Superior temporal gyrus (tissue), 1 donor: Measurements from ENCODE around the gene UGGT1.

Source experiments
- DNase-seq: peaks from one replicate; pipeline ENCODE4 v3.0.0-alpha.2; 2016; ENCODE audit errors: extremely low spot score

The UGGT1 gene

DNA sequence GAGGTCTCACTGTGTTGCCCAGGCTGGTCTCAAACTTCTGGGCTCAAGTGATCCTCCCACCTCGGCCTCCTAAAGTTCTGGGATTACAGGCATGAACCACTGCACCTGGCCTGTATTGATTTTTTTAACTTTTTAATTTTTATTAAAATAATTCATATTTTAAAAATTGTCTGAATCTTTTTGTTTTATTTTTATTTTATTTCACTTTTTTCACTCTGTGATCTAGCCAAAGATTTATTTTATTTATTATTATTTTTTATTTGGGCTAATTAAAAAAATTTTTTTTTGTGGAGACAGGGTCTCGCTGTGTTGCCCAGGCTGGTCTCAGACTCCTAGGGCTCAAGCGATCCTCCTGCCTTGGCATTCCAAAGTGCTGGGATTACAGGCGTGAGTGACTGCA, 14.1 kb downstream of the UGGT1 start:
- no peak for DNase-seq

DNA sequence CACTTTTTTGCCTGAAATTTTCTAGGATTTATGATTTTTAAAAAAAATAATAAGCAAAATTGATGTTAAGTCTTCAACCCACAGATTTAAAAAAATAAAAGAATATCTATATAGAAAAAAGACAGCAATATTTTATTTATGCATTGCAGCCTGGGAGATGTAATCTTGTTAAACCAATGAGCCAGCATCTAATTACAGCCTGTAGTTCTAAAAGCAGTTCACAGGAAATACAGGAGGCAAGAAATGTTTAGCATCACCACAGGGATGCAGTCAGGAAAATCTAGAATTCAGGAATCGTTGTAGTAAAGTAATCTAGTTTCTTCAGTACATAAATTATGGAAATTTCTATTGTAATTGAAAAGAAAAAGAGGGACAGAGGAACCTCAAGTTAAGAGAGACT, 17.2 kb downstream of the UGGT1 start:
- DNase-seq = no peak

DNA sequence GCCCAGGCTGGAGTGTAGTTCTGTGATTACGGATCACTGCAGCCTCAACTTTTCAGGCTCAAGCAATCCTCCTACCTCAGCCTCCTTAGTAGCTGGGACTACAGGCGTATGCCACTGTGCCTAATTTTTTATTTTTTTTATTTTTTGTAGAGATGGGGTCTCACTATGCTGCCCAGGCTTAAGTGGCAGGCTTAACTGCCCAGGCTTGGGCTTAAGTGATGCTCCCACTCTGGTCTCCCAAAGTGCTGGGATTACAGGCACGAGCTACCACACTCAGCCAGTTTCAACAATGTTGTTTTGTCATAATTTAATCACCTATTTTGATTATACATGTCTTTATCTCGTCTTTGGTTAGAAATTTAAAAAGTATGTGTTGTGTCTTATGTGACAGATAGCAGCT, 18.2 kb downstream of the UGGT1 start:
- DNase-seq = no peak

DNA sequence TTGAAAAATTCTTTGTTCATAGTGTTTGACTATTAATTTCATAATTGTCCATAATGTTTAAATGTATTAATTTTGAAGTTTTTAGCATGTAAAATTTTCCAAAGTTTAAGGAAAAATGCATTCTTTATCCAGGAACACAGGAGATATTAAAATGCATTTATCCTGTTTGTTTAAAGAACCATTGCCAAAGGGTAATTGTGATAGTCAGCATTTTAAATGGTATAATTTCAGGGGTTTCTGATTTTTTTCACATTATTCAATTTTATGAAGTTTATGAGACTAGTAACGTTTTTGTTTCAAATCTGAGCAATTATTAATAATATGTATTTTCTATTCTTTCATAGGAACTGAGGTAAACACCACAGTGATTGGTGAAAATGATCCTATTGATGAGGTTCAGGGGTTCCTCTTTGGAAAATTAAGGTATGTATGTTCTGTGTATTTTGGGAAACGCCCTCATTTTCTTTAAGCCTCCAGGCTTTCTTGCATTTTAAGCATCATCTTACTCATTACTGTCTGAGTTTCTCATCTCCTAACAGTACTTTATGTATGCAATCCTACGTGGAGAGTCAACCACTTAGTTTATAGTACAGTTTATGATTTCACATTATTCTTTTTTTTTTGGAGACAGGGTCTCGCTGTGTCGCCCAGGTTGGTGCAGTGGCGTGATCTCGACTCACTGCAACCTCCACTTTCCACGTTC, 25.1 kb downstream of the UGGT1 start:
- DNase-seq = no peak

DNA sequence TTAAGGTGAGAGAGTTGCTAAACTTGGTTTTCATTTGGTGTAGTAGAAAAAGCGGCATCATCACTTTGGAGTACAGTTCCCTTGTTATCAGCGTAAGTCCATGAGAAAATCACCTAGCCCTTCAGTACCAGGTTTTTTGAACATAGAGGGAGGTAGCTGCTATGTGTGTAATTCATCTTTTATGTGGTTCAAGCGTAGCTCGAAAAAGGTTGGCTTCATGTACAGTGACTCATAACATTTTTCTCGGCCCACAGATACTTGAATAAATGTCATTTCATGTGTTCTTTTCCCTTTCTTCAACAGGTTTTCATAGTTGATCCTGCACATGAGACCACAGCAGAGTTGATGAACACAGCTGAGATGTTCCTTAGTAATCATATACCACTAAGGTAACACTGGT, 43.6 kb downstream of the UGGT1 start:
- DNase-seq = no peak

DNA sequence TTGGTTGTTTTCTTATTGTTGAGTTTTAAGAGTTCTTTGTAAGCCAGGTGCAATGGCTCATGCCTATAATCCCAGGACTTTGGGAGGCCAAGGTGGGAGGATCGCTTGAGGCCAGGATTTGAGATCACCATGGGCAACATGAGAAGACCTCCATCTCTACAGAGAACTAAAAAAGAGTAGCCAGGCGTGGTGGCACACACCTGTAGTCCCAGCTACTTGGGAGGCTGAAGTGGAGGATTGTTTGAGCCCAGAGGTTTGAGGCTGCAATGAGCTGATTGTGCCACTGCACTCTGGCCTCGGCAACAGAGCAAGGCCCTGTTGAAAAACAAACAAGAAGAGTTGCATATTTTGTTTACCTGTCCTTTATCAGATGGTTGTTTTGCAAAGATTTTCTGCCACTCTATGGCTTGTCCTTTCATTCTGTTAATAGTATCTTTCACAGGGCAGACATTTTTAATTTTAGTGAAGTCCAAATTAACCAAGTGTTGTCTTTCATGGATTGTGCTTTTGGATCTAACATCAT, 46.2 kb downstream of the UGGT1 start:
- DNase-seq = no peak

DNA sequence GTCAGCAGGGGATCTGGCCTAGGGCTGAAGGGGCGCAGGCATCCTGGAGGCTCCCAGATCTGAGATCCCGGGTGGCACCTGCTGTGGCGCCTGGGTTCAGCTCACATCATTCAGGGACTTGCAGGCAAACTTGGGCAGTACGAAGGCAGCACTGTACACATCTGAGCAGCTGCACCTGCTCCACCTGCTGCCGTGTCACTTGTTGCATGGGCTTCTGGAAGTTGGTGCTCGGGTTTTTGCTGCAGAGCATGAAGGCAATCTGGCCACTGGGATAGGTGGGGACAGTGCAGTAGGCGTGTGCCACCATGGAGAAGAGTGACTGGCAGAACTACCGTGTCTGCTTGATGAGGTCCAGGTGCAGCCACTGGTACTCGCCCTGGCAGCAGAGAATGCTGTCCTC, 48.6 kb downstream of the UGGT1 start:
- DNase-seq = no peak

DNA sequence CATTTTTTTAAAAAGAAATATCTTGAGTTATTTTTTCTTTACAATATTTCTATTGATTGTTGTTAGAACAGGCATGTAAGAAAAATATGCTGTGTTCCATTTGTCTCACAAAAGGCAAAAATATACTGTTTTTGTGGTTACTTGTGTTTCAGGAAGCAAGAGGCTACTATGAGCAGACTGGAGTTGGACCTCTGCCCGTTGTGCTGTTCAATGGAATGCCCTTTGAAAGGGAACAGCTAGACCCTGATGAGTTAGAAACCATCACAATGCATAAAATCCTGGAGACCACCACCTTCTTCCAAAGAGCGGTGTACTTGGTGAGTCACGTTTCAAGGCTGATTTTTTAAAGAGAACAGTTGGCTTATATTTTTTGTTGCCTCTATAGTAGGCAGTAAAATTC, 54.7 kb downstream of the UGGT1 start:
- no peak for DNase-seq

DNA sequence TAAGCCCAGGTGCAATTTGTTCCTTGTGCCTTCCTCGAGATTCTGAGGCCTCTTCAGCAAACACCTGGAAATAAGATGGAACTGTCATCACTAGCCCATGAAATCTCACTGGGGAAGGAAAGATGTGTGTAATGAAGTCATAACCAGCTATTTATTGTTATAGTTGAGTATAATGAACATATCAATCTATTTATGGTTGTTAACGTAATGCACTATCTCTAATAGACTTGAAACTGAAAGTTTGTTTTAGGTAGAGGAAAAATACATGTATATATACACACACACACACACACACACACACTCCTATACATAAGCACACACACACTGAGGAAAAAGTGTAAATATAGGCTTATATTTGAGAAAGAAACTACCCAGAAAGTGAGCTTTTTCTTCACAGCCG, 62.8 kb downstream of the UGGT1 start:
- no peak for DNase-seq

DNA sequence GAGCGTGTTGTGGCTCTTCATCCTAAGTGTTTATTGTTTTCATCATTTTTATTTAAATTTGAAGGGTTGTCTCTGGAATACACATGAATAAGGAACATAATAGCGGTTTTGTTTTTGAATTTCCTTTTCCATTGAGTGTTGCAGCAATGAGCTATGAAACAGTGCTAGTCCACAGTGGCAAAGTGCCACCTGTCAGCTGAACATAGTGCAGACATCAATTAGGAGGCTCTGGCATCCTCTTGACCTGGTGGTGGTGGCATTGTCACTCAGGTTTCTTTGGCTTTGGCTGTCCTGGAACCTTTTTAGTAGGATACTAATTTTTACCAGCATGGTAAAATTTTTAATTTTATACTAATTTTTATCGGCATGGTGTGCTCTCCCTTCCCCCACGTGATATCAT, 63.2 kb downstream of the UGGT1 start:
- no peak for DNase-seq

DNA sequence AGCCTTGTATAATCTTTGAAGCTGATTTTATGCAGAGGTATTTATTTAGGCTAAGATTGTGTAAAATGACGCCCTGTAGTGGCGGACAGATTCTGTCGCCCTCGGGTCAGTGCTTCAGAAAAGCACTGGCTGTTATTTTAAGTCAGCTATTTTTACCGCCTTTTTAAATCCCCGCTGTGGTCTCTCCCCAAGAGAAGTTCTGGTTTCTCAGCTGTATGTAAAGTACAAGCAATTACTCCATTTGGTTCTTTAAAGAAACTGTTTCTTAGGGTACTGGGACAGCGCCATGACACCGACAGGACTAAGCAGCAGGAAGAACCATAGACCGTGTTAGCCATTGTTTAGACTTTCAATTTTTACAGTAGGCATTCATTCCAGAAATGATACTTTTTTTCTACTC, 65.0 kb downstream of the UGGT1 start:
- no peak for DNase-seq

DNA sequence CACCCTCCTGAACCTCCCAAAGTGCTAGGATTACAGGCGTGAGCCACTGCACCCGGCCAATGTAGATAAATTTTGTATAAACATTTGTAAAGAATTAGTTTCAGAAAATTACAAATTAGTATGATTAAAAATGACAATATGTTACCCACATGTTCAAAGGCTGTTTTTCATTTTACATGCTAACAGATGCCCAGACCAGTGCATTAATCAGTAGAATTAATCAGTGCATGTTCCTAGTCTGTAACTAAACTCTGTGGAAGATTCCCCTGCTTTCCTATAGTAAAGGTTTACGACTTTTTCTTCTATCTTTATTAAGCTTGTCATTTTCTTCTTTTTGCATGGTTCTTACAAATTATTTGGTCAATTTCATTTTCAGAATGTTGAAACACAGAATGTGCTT, 65.8 kb downstream of the UGGT1 start:
- no peak for DNase-seq

DNA sequence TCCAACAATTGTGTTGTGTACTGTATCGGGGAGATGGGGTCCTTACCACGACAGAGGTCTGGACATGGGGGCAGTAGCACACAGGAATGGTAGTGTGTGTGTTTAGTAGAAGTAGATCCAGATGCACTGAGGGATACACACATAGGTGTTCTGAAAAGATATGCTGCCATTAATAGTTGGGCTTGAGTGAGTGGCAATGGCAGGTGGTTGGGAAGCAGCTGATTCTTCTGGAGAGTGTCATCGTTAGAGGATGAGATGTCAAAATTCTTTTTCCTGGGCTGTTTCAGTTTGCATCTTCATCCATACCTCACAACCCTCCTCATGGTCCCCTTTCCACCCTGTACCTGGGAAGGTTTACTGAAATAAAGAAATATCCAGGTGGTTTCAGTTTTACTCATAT, 66.6 kb downstream of the UGGT1 start:
- DNase-seq = no peak

DNA sequence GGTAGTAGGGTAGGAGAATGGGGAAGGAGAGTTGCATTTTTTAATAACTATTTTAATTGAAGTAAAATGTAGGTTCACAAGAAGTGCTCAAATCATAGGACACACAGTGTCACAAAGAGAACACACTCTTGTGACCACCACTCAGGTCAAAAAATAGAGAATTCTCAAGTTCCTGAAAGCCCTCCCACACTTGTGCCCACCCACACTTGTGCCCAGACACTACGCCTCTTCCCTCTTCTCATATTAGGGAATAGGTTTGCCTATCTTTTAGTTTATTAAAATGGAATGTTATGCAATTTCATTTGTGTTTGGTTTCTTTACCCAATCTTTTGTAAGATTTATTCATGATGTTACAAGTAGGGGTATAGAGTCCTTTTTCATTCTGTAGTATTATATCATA, 67.2 kb downstream of the UGGT1 start:
- DNase-seq = no peak

DNA sequence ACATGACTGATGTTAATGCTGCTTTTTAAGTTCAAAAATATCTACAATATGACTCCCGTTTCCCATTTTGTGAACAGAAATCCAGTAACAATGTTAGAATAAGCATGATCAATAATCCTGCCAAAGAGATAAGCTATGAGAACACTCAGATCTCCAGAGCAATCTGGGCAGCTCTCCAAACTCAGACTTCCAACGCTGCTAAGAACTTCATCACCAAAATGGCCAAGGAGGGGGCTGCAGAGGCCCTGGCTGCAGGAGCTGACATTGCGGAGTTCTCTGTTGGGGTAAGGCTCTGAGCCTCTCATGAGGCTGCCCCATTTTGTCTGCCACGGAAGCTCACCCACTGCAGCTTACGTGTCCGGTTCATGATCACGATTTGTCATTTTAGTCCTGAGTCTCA, 68.4 kb downstream of the UGGT1 start:
- DNase-seq = no peak

DNA sequence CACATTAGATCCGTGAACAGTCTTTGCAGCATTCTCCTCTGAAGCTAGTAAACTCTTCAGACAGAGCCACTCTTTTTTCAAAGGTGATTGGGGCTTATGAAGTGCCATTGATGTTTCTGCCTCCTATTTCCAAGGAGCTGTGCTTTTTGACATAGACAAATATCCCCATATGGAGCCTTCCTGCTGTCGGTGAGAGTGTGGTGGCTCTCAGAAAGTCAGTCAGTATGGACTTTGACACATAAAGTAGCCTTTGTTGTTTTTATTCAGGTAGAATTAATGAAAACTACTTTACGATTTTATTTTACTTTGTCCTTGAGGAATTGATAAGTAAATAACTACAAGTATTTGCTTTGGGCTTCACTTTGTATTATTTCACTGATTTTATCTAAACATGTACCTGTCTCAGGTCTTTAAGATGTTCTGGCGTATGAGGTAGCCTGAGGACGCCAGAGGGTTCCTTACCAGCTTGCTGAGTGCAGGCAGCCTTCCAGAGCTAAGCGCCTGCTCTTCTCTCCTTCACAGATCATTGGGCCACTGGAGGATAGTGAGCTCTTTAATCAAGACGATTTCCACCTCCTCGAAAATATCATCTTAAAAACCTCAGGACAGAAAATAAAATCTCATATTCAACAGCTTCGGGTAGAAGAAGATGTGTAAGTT, 69.7 kb downstream of the UGGT1 start:
- no peak for DNase-seq

DNA sequence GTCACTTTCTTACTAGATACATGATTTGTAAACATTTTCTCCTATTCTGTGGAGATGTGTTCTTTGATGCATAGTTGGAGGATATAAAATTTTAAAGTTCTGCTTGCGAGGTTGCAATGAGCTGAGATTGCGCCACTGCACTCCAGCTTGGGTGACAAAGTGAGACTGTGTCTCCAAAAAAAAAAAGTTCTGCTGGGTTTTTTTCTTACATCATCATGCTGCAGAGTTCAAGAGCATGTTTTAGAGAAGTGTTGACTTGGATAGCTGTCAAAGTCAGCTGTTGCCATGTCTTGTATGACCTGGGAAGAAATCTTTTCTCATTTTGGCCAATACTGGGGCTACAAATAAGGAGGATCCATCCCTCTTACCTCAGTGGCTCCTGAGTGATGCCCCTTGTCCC, 71.3 kb downstream of the UGGT1 start:
- no peak for DNase-seq

DNA sequence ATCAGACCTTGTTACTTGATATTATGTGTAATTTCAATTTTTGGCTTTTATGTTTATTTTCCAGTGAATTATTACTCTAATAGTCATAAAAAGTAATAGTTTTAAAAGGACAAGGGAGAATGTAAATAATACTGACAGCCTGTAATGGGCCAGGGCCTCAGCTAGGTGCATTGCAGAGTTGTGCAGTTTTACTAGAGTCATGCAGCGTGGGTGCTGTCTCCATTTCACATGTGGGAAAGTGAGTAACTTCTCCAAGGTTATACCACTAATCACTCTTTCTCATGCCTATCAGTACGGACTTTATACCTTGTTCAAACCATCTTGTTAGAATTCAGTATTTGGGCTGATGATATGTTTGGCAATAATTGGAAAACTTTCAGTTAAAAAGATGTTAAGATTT, 73.3 kb downstream of the UGGT1 start:
- no peak for DNase-seq

DNA sequence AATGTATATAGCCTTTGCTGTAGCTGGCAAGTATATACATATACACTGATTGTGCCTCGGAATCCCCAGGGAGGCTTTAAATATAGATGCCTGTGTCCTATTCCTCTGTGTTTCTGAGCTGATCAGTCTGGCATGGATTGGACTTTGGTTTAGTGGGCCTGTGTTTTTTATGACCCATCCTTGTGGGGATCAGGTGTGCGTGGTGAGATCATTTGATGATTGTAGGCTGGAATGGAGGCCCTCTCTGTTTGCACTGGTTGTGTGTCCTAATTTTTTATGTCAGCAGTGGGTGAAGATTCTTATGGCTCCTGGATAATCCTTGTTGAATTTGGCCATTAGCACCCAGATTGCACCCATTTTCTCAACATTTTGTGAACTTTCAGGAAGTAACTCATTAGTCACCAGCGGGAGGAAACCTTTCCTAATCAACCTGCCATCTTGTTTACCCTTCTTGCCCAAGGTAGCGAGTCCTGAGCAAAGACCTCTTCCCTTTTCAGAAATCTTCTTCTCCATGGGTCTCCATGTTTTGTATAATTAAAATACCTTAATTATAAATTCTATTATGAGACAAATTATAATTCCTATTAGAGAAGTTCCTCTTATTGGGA, 75.8 kb downstream of the UGGT1 start:
- DNase-seq = no peak

DNA sequence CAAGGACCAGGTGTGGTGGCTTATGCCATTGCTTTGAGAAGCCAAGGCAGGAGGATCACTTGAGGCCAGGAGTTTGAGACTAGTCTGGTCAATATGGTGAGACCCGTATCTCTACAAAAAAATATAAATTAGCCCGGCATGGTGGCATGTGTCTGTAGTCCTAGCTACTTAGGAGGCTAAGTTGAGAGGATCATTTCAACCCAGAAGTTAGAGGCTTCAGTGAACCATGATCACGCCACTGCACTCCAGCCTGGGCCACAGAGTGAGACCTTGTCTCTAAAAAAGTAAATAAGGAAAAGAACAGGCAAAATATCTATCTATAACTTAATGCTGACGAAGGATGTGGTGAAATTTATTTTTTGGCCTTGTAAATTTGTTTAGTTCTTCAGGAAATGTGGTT, 78.1 kb downstream of the UGGT1 start:
- DNase-seq = no peak

DNA sequence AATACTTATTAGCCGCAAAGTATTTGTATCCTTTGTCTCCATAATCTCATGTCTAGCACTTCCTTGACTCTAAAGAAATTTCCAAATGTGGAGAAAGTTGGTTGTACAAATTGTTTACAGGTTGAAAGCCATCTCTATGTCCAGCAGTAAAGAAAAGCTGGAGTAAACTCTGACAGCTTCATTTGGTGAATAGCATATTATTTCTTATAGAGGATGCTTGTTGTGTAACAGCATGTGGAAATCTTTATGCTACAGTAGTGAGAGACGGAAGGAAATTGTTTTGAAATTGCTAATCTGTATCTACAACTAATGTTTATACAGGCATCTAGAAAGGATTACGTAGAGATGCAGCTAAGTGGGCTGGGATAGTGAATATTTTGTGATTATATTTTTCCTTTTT, 78.5 kb downstream of the UGGT1 start:
- no peak for DNase-seq

DNA sequence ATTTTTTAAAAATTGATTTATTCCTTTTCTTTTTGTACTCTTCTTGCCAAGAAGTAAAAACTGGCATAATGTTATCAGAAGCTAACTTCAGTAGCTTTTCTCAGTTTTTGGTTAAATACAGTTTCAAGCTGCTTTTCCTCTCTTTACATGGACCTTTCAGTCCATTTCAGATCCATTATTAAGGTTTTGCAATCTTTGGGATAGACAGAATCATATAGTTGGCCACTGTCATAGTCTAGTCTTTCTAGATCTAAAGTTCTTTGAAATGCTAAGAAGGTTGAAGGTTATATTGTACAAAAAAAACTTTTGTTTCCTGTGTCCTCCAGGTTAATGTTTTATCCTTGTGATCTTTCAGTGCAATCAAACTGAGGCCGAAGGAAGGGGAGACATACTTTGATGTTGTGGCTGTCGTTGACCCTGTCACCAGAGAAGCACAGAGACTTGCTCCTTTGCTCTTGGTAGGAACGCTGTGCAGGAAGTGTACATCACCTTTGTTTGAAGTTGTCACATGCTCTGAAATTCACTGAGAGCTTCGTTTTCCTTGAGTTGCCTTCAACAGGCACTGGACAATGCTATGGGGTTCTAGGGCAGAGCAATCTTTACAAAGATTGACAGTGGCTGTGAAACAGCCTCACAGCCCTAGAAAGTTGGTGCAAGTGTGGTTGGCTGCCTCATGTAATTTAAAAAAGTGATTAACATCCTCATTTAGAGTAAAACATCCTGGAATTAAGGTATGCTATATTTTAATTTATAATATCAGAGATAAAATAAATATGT, 79.1 kb downstream of the UGGT1 start:
- no peak for DNase-seq

DNA sequence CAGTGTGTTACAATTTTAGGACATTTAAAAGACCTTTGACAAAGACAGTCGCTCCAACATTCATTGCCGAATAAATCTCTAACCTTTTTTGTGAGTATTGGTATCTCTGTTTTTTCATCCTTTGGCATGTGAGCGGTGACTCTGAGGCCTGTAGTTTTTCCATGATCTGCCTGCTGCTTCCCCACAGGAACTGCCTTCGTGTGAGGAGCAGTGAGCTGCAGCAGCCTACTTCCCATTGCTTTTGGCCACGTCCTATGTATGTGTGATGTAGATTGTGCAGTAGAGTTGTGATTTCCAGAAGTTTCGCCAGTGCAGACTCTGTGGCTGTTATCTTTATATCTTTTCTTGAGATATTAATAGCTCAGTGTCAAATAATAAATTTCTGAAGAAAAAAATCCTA, 79.8 kb downstream of the UGGT1 start:
- no peak for DNase-seq
